ENCODE measurements around the gene ZHX3. TPM values are rescaled to one million over a fixed set of nuclear protein-coding genes. Genes with fewer than 3 reads are reported as not detected.
A peak's percentile ranks its signal among the peaks of the same experiment; 100 is the strongest.

Gene ZHX3
- polyA plus RNA-seq, 3 donors, result 0.58 to 3.2 (median 1.1) TPM

- H3K27me3 ChIP-seq (ENCODE audit: control insufficient read depth in 2 of 2, insufficient read depth in 2 of 2, low read length in 2 of 2), result peaks cover 3 to 4% of the 10 kb centered on the region in 2 donors
- Mint-ChIP-seq H3K4me3 (no peak overlapping the region), H3K9me3 (peaks cover 0 to 2% (median 0%) of the 10 kb centered on the region in 7 donors), H3K4me1 (peaks cover 7% of the 10 kb centered on the region), H3K27ac (peak overlapping the region in 2 of 7 donors; percentile 30 to 70), H3K27me3 (ENCODE audit: low read depth in 3 of 3) (peaks cover 19 to 32% (median 30%) of the 10 kb centered on the region in 3 donors), H3K36me3 (no peaks in the 10 kb centered on the region)
- no peaks in the 10 kb centered on the region for H3K36me3 ChIP-seq (replicated peaks in 1 of 2; ENCODE audit: control insufficient read depth in 1 of 2, insufficient read depth in 2 of 2, low read length in 2 of 2)
- H3K4me1 ChIP-seq (ENCODE audit: control insufficient read depth in 1 of 2, insufficient read depth in 2 of 2, low read length in 2 of 2), result no peaks in the 10 kb centered on the region
- H4K20me1 ChIP-seq (ENCODE audit: insufficient read depth, low read length), result no peaks in the 10 kb centered on the region
- TF ChIP-seq, protein P1, sequence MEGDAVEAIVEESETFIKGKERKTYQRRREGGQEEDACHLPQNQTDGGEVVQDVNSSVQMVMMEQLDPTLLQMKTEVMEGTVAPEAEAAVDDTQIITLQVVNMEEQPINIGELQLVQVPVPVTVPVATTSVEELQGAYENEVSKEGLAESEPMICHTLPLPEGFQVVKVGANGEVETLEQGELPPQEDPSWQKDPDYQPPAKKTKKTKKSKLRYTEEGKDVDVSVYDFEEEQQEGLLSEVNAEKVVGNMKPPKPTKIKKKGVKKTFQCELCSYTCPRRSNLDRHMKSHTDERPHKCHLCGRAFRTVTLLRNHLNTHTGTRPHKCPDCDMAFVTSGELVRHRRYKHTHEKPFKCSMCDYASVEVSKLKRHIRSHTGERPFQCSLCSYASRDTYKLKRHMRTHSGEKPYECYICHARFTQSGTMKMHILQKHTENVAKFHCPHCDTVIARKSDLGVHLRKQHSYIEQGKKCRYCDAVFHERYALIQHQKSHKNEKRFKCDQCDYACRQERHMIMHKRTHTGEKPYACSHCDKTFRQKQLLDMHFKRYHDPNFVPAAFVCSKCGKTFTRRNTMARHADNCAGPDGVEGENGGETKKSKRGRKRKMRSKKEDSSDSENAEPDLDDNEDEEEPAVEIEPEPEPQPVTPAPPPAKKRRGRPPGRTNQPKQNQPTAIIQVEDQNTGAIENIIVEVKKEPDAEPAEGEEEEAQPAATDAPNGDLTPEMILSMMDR (IDR thresholded peaks at IDR 0.05), result no peak
- no peak overlapping the region for H3K4me3 ChIP-seq (replicated peaks in 1 of 3; ENCODE audit: low read depth in 2 of 3, low read length in 3 of 3)
- WGBS (ENCODE audit: insufficient coverage), result 89% methylated on average over 5 of the region's 5 CpGs
- no peak overlapping the region for H3K27ac ChIP-seq (ENCODE audit: low read depth in 1 of 2, low read length in 2 of 2)
- H3K9me3 ChIP-seq (replicated peaks in 1 of 2; ENCODE audit: control insufficient read depth in 1 of 2, insufficient read depth in 1 of 2, low read length in 2 of 2), result no peaks in the 10 kb centered on the region
- intact Hi-C loops (cut with micrococcal nuclease), result no loop called here
- no peaks in the 10 kb centered on the region for H3K79me2 ChIP-seq (ENCODE audit: insufficient read depth, low read length)
- no peak for DNase-seq
- H2AFZ ChIP-seq (ENCODE audit: insufficient read depth, low read depth, low read length, poor library complexity, severe bottlenecking), result no peak overlapping the region
- H3K4me2 ChIP-seq (replicated peaks; ENCODE audit: extremely low read depth, low read length, poor library complexity, severe bottlenecking), result no peak overlapping the region
- no peak overlapping the region for H3K9ac ChIP-seq (ENCODE audit: insufficient read depth, low read length, poor library complexity, severe bottlenecking)
Observed at GRCh38 chr20:41152108-41152757, 165.3 kb downstream of the ZHX3 start.

- Histone ChIP-seq H3K27me3 (ENCODE audit: control insufficient read depth in 2 of 2, insufficient read depth in 2 of 2, low read length in 2 of 2) (peaks cover 3 to 4% of the 10 kb centered on the region in 2 donors), H3K4me3 (replicated peaks in 1 of 3; ENCODE audit: low read depth in 2 of 3, low read length in 3 of 3) (no peak overlapping the region), H3K79me2 (ENCODE audit: insufficient read depth, low read length) (no peaks in the 10 kb centered on the region), H3K27ac (ENCODE audit: low read depth in 1 of 2, low read length in 2 of 2) (no peak overlapping the region), H3K9me3 (replicated peaks in 1 of 2; ENCODE audit: control insufficient read depth in 1 of 2, insufficient read depth in 1 of 2, low read length in 2 of 2) (no peaks in the 10 kb centered on the region), H3K4me2 (replicated peaks; ENCODE audit: extremely low read depth, low read length, poor library complexity, severe bottlenecking) (no peak overlapping the region), H4K20me1 (ENCODE audit: insufficient read depth, low read length) (no peaks in the 10 kb centered on the region), H3K4me1 (ENCODE audit: control insufficient read depth in 1 of 2, insufficient read depth in 2 of 2, low read length in 2 of 2) (no peaks in the 10 kb centered on the region), H2AFZ (ENCODE audit: insufficient read depth, low read depth, low read length, poor library complexity, severe bottlenecking) (no peak overlapping the region), H3K9ac (ENCODE audit: insufficient read depth, low read length, poor library complexity, severe bottlenecking) (no peak overlapping the region), H3K36me3 (replicated peaks in 1 of 2; ENCODE audit: control insufficient read depth in 1 of 2, insufficient read depth in 2 of 2, low read length in 2 of 2) (no peaks in the 10 kb centered on the region)
- intact Hi-C loops (cut with micrococcal nuclease), result no loop called here
- H3K4me1 Mint-ChIP-seq, result no peaks in the 10 kb centered on the region
- no peak for DNase-seq
- H3K4me3 Mint-ChIP-seq, result no peak overlapping the region
- 80% methylated on average over 1 of the region's 5 CpGs for WGBS (ENCODE audit: insufficient coverage)
- no peaks in the 10 kb centered on the region for H3K36me3 Mint-ChIP-seq
- H3K27ac Mint-ChIP-seq, result peak overlapping the region in 1 of 7 donors; percentile 40
- TF ChIP-seq, protein P1 (IDR thresholded peaks at IDR 0.05), result no peak
- H3K27me3 Mint-ChIP-seq (ENCODE audit: low read depth in 3 of 3), result peaks cover 22 to 25% (median 22%) of the 10 kb centered on the region in 3 donors
- peaks cover 0 to 2% (median 0%) of the 10 kb centered on the region in 7 donors for H3K9me3 Mint-ChIP-seq
Observed at GRCh38 chr20:41151134-41151869, 166.2 kb downstream of the ZHX3 start.

All from CD14-positive monocyte (primary cell).